Mesendoderm (in vitro differentiated cells): ENCODE data around the gene TCFL5.
"Not testable (repeated sequence)": the region's sequence is repeated elsewhere in the genome, so short reads cannot be mapped to it uniquely, and the experiment has no call there.

ENCODE experiments used
- DNase-seq: peaks from one replicate; pipeline ENCODE4 v3.0.0; 2013
- H2AK5ac ChIP-seq: 2 replicates; pipeline ENCODE4 v1.6.1; 2013; ENCODE audit warnings: low read length, inconsistent platforms
- H2BK120ac ChIP-seq: 2 replicates; pipeline ENCODE4 v1.6.1; 2013; ENCODE audit warnings: low read depth, mild to moderate bottlenecking, low read length, moderate library complexity, mixed read lengths
- H2BK15ac ChIP-seq: replicated peaks from 2 replicates; pipeline ENCODE4 v1.6.1; 2013; ENCODE audit warnings: low read depth, mild to moderate bottlenecking, moderate library complexity
- H2BK5ac ChIP-seq: 2 replicates; pipeline ENCODE4 v1.6.1; 2013; ENCODE audit warnings: low read length, inconsistent platforms
- H3K18ac ChIP-seq: 2 replicates; pipeline ENCODE4 v1.6.1; 2013; ENCODE audit warnings: mild to moderate bottlenecking, low read length, mixed read lengths
- H3K23ac ChIP-seq: one replicate; pipeline ENCODE4 v1.6.1; 2013; ENCODE audit warnings: low read length
- H3K27ac ChIP-seq: 2 replicates; pipeline ENCODE4 v1.5.1; 2013; ENCODE audit warnings: low read depth, mild to moderate bottlenecking, inconsistent platforms, low read length, moderate library complexity
- H3K27me3 ChIP-seq: 2 replicates; pipeline ENCODE4 v1.6.1; 2013; ENCODE audit warnings: low read length, control low read depth, mild to moderate bottlenecking, inconsistent platforms; ENCODE audit not compliant: insufficient read depth, poor library complexity
- H3K36me3 ChIP-seq: 2 replicates; pipeline ENCODE4 v1.6.1; 2013; ENCODE audit warnings: low read length, inconsistent platforms; ENCODE audit not compliant: control insufficient read depth, insufficient read depth
- H3K4ac ChIP-seq: one replicate; pipeline ENCODE4 v1.6.1; 2013; ENCODE audit warnings: low read depth, mild to moderate bottlenecking, low read length, moderate library complexity
- H3K4me1 ChIP-seq: 2 replicates; pipeline ENCODE4 v1.6.1; 2013; ENCODE audit warnings: low read depth, low read length, inconsistent platforms; ENCODE audit not compliant: control insufficient read depth
- H3K4me2 ChIP-seq: 2 replicates; pipeline ENCODE4 v1.6.1; 2013; ENCODE audit warnings: low read length
- H3K4me3 ChIP-seq: 2 replicates; pipeline ENCODE4 v1.5.1; 2013; ENCODE audit warnings: mild to moderate bottlenecking, low read length
- H3K56ac ChIP-seq: one replicate; pipeline ENCODE4 v1.6.1; 2013; ENCODE audit warnings: low read length
- H3K79me1 ChIP-seq: 2 replicates; pipeline ENCODE4 v1.6.1; 2013; ENCODE audit warnings: low read length, inconsistent platforms
- H3K79me2 ChIP-seq: 2 replicates; pipeline ENCODE4 v1.6.1; 2013; ENCODE audit warnings: mild to moderate bottlenecking, low read length; ENCODE audit not compliant: control insufficient read depth, insufficient read depth
- H3K9ac ChIP-seq: 2 replicates; pipeline ENCODE4 v1.6.1; 2013; ENCODE audit warnings: low read length, inconsistent platforms
- H4K5ac ChIP-seq: one replicate; pipeline ENCODE4 v1.6.1; 2013; ENCODE audit warnings: low read length
- H4K8ac ChIP-seq: one replicate; pipeline ENCODE4 v1.6.1; 2013; ENCODE audit warnings: low read depth, mild to moderate bottlenecking, control low read depth, low read length, moderate library complexity
- WGBS: extraction: QIAGEN DNeasy Blood & Tissue Kit; methylation state at CpG from one replicate; pipeline ENCODE4 v1.1.7; 2013; ENCODE audit warnings: low lambda C conversion rate, missing lambda C conversion rate; ENCODE audit not compliant: insufficient coverage; ENCODE audit errors: extremely low coverage; 5-methylcytosine and 5-hydroxymethylcytosine counted together

The TCFL5 gene

GRCh38 chr20:62854121-62854520, 7.5 kb downstream of the TCFL5 start:
- WGBS: no CpG with 5 or more reads among the region's 13 CpGs
- Histone ChIP-seq H4K8ac (no peak overlapping the region), H3K18ac (no peak overlapping the region), H3K79me2 (no peaks in the 10 kb centered on the region), H3K27ac (no peak overlapping the region), H3K27me3 (no peaks in the 10 kb centered on the region), H3K4me2 (no peak overlapping the region), H2BK15ac (no peak overlapping the region), H3K9ac (no peak overlapping the region), H3K4me1 (no peaks in the 10 kb centered on the region), H4K5ac (no peak overlapping the region), H2BK5ac (no peak overlapping the region), H2BK120ac (no peak overlapping the region), H3K23ac (no peak overlapping the region), H2AK5ac (no peak overlapping the region), H3K79me1 (no peaks in the 10 kb centered on the region), H3K56ac (no peak overlapping the region), H3K4ac (no peak overlapping the region), H3K4me3 (no peak overlapping the region), H3K36me3 (peaks cover 3% of the 10 kb centered on the region)
- no peak for DNase-seq

GRCh38 chr20:62853304-62853703, 8.3 kb downstream of the TCFL5 start:
- H3K9ac ChIP-seq, H3K56ac ChIP-seq, H2BK5ac ChIP-seq, H3K4me2 ChIP-seq, DNase-seq, H3K4me1 ChIP-seq, H3K4ac ChIP-seq, H3K18ac ChIP-seq, H4K5ac ChIP-seq, H3K36me3 ChIP-seq, H3K79me1 ChIP-seq, H2BK120ac ChIP-seq, H3K27me3 ChIP-seq, H3K4me3 ChIP-seq, H2AK5ac ChIP-seq, H3K27ac ChIP-seq, H3K23ac ChIP-seq, H3K79me2 ChIP-seq, H4K8ac ChIP-seq, H2BK15ac ChIP-seq: not testable (repeated sequence)
- WGBS: no CpG with 5 or more reads among the region's 6 CpGs

GRCh38 chr20:62852841-62853240, 8.8 kb downstream of the TCFL5 start:
- no peak overlapping the region for H3K4me2 ChIP-seq
- no peak overlapping the region for H4K8ac ChIP-seq
- no peaks in the 10 kb centered on the region for H3K27me3 ChIP-seq
- H3K18ac ChIP-seq: no peak overlapping the region
- no peaks in the 10 kb centered on the region for H3K79me2 ChIP-seq
- H3K4ac ChIP-seq: no peak overlapping the region
- H2BK5ac ChIP-seq: no peak overlapping the region
- no peak overlapping the region for H2BK15ac ChIP-seq
- no peak overlapping the region for H3K9ac ChIP-seq
- H4K5ac ChIP-seq: no peak overlapping the region
- H3K79me1 ChIP-seq: no peaks in the 10 kb centered on the region
- no CpG with 5 or more reads among the region's 12 CpGs for whole genome bisulfite sequencing
- H3K4me3 ChIP-seq: no peak overlapping the region
- DNase-seq: no peak
- no peak overlapping the region for H3K56ac ChIP-seq
- H2AK5ac ChIP-seq: no peak overlapping the region
- no peaks in the 10 kb centered on the region for H3K4me1 ChIP-seq
- no peak overlapping the region for H2BK120ac ChIP-seq
- H3K27ac ChIP-seq: no peak overlapping the region
- H3K23ac ChIP-seq: no peak overlapping the region
- peaks cover 3% of the 10 kb centered on the region for H3K36me3 ChIP-seq

DNA sequence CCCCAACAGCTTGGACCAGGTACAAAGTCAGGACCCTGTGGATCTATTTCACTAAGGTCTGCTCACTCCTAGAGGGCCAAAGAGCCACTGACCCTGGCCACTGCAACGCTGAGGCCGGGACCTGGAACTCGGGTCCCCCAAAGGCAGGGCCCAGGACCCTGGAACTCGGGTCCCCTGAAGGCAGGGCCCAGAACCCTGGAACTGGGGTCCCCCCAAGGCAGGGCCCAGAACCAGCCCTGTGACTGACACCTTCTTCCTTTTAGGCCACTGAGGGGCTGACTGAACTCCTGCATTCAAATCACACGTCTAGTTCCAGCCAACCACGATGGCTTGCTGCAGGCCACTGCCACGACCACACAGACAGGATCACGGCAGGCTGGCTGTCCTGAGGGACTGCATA, 9.4 kb downstream of the TCFL5 start:
- no peak for DNase-seq
- Histone ChIP-seq H3K27me3 (no peaks in the 10 kb centered on the region), H3K27ac (no peak overlapping the region), H3K9ac (no peak overlapping the region), H3K79me1 (no peaks in the 10 kb centered on the region), H3K4me3 (no peak overlapping the region), H3K4ac (no peak overlapping the region), H4K5ac (no peak overlapping the region), H3K36me3 (peaks cover 3% of the 10 kb centered on the region), H2BK15ac (no peak overlapping the region), H2BK5ac (no peak overlapping the region), H3K23ac (no peak overlapping the region), H3K18ac (no peak overlapping the region), H3K4me2 (no peak overlapping the region), H2AK5ac (no peak overlapping the region), H3K4me1 (no peaks in the 10 kb centered on the region), H4K8ac (no peak overlapping the region), H2BK120ac (no peak overlapping the region), H3K79me2 (no peaks in the 10 kb centered on the region), H3K56ac (no peak overlapping the region)
- WGBS: no CpG with 5 or more reads among the region's 8 CpGs

DNA sequence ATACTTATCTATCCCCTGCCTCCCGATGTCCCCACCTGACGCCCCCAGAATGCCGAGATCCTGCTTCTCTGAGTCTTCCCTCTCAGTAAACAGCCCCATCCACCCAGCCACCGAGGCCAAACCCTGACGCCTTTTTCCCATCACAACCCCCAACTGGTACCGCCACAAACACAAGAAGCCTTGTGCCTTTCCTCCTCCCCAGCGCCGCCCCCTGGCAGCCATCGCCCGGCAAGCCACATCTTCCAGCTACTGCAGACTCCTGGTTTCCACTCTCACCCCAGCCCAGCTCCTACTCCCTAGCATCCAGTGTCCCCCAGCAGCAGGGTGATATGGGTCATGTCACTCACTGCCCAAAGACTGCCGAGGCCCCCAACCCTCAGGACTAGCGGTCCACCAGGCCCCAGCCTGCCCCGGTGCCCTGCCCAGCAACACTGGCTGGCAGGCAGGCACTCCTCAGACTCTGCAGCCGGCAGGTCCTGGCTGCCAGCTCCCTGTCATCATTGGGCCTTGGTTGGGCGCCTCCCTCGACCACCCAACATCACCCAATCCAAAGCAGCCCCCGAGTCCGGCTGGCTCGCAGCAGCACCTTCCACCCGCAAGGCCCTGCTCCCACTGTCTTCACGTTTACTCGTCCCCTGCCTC, 11.2 kb downstream of the TCFL5 start:
- no CpG with 5 or more reads among the region's 22 CpGs for WGBS
- Histone ChIP-seq H3K36me3 (no peaks in the 10 kb centered on the region), H3K56ac (no peak overlapping the region), H2BK15ac (no peak overlapping the region), H3K23ac (no peak overlapping the region), H3K27me3 (no peaks in the 10 kb centered on the region), H2BK5ac (no peak overlapping the region), H4K8ac (no peak overlapping the region), H3K79me1 (no peaks in the 10 kb centered on the region), H3K18ac (no peak overlapping the region), H3K27ac (no peak overlapping the region), H3K4me1 (no peaks in the 10 kb centered on the region), H3K4ac (no peak overlapping the region), H3K4me2 (no peak overlapping the region), H4K5ac (no peak overlapping the region), H2BK120ac (no peak overlapping the region), H3K79me2 (no peaks in the 10 kb centered on the region), H3K4me3 (no peak overlapping the region), H2AK5ac (no peak overlapping the region), H3K9ac (no peak overlapping the region)
- no peak for DNase-seq

DNA sequence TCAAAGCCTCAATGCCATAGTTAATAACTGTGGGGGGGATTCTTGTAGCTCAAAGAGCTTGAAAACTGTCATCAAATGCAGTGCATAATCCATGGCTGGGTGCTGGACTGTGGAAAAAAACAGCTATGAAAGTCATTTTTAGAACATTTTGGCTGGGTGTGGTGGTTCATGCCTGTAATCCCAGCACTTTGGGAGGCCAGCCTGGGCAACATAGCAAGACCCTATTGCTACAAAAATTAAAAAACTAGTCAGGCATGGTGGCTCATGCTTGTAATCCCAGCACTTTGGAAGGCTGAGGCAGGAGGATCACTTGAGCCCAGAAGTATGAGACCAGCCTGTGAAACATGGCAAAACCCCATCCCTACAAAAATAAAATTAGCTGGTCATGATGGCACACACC, 12.2 kb downstream of the TCFL5 start:
- H3K56ac ChIP-seq: no peak overlapping the region
- H2AK5ac ChIP-seq: no peak overlapping the region
- H2BK5ac ChIP-seq: no peak overlapping the region
- H3K4me2 ChIP-seq: no peak overlapping the region
- no peaks in the 10 kb centered on the region for H3K4me1 ChIP-seq
- no peak for DNase-seq
- H3K18ac ChIP-seq: no peak overlapping the region
- no peak overlapping the region for H4K5ac ChIP-seq
- no peak overlapping the region for H2BK120ac ChIP-seq
- no peaks in the 10 kb centered on the region for H3K36me3 ChIP-seq
- no peaks in the 10 kb centered on the region for H3K27me3 ChIP-seq
- H3K4me3 ChIP-seq: no peak overlapping the region
- H3K79me2 ChIP-seq: no peaks in the 10 kb centered on the region
- H4K8ac ChIP-seq: no peak overlapping the region
- H3K79me1 ChIP-seq: no peaks in the 10 kb centered on the region
- H2BK15ac ChIP-seq: no peak overlapping the region
- no peak overlapping the region for H3K27ac ChIP-seq
- no peak overlapping the region for H3K4ac ChIP-seq
- no peak overlapping the region for H3K23ac ChIP-seq
- no peak overlapping the region for H3K9ac ChIP-seq
